OCI-LY7 (cell line): ENCODE data around the gene SNCAIP. TPM values are rescaled to one million over a fixed set of nuclear protein-coding genes. Genes with fewer than 3 reads are reported as not detected.

ENCODE experiments used
- BruUV-seq: library from RNA; stranded (reverse); fragments of 400-500 nt; replicated peaks from 2 replicates; lab custom pipeline; 2021; lab: Mats Ljungman, UMichigan
- CTCF ChIA-PET: fragments of 300-600 bp; sonication (Branson Sonifier 250); formaldehyde crosslinking; loops from one replicate; lab custom pipeline; 2022; ENCODE audit warnings: antibody characterized with exemption; ENCODE audit not compliant: unreplicated experiment; lab: Charles Lee
- POLR2A ChIA-PET: fragments of 300-600 bp; sonication (Branson Sonifier 250); formaldehyde crosslinking; loops from one replicate; lab custom pipeline; 2022; ENCODE audit warnings: antibody characterized with exemption; lab: Charles Lee
- DNase-seq: peaks from one replicate; pipeline ENCODE4 v3.0.0-alpha.2; 2015; ENCODE audit warnings: low spot score
- H2AFZ ChIP-seq: fragments of 200-600 bp; sonication (generic), shearing (Covaris generic); 2 replicates; pipeline ENCODE4 v1.6.1; 2014; ENCODE audit warnings: mild to moderate bottlenecking, antibody characterized with exemption, low read length, moderate library complexity
- H3K27ac ChIP-seq: fragments of 200-600 bp; sonication (generic); 2 replicates; pipeline ENCODE4 v1.5.1; 2014; ENCODE audit warnings: mixed run types, low read depth, mild to moderate bottlenecking, moderate library complexity, low read length, inconsistent platforms; ENCODE audit not compliant: poor library complexity, severe bottlenecking
- H3K36me3 ChIP-seq: fragments of 200-600 bp; sonication (generic); 2 replicates; pipeline ENCODE4 v1.6.1; 2014; ENCODE audit warnings: mild to moderate bottlenecking, antibody characterized with exemption, low read length, moderate library complexity, mixed read lengths; ENCODE audit not compliant: insufficient read depth
- H3K4me1 ChIP-seq: fragments of 200-600 bp; sonication (generic); 2 replicates; pipeline ENCODE4 v1.5.1; 2014; ENCODE audit warnings: mild to moderate bottlenecking, low read length; ENCODE audit not compliant: insufficient read depth, poor library complexity, severe bottlenecking
- H3K4me2 ChIP-seq: fragments of 200-600 bp; sonication (generic); 2 replicates; pipeline ENCODE4 v1.6.1; 2014; ENCODE audit warnings: mild to moderate bottlenecking, low read length
- H3K4me3 ChIP-seq: fragments of 200-600 bp; sonication (generic); 2 replicates; pipeline ENCODE4 v1.5.1; 2014; ENCODE audit warnings: mild to moderate bottlenecking, low read depth, low read length; ENCODE audit not compliant: poor library complexity, severe bottlenecking
- H3K79me2 ChIP-seq: fragments of 200-600 bp; sonication (generic); 2 replicates; pipeline ENCODE4 v1.6.1; 2016; ENCODE audit warnings: low read depth, mild to moderate bottlenecking, low read length, moderate library complexity, mixed read lengths; ENCODE audit not compliant: insufficient read depth
- H3K9me2 ChIP-seq: fragments of 200-600 bp; sonication (generic); 2 replicates; pipeline ENCODE4 v1.6.1; 2016; ENCODE audit warnings: mild to moderate bottlenecking, low read length, mixed read lengths; ENCODE audit not compliant: insufficient read depth
- H3K9me3 ChIP-seq: fragments of 200-600 bp; sonication (generic); 2 replicates; pipeline ENCODE4 v1.6.1; 2014; ENCODE audit warnings: mild to moderate bottlenecking, mixed run types, low read length, mixed read lengths
- H4K20me1 ChIP-seq: fragments of 200-600 bp; sonication (generic); 2 replicates; pipeline ENCODE4 v1.6.1; 2014; ENCODE audit warnings: mild to moderate bottlenecking, antibody characterized with exemption, low read length, moderate library complexity, mixed read lengths; ENCODE audit not compliant: insufficient read depth
- CTCF ChIP-seq: fragments of 200-600 bp; sonication (generic); conservative IDR thresholded peaks from 2 replicates; pipeline ENCODE4 v1.5.1; 2014; ENCODE audit warnings: mild to moderate bottlenecking, antibody characterized with exemption, low read length, moderate library complexity, mixed read lengths
- EZH2phosphoT487 ChIP-seq: fragments of 200-600 bp; sonication (generic); IDR thresholded peaks from 2 replicates; pipeline ENCODE4 v1.6.1; 2018; ENCODE audit warnings: low read depth, borderline replicate concordance, mild to moderate bottlenecking, mixed run types, antibody characterized with exemption, low read length, moderate library complexity, mixed read lengths
- intact Hi-C: fragments of 100-400 bp; cut with micrococcal nuclease; formaldehyde crosslinking; loops from one replicate; pipeline ENCODE4 v1.10.0; 2022; ENCODE audit not compliant: unreplicated experiment
- total RNA-seq, 2 experiments: library from RNA; depleted of rRNA in 1 of 2; stranded (reverse); fragments of >200 nt in 1 of 2; shearing (Covaris generic) in 1 of 2; gene quantifications; 2 replicates each; pipeline ENCODE4 v1.2.3, GENCODE V29; 2014 to 2022

The SNCAIP gene
- total RNA-seq, 2 experiments from 2014 or later, result not detected

- Histone ChIP-seq H3K4me1 (no peaks in the 10 kb centered on the region), H3K9me2 (no peaks in the 10 kb centered on the region), H3K27ac (no peak overlapping the region), H3K4me2 (no peak overlapping the region), H3K9me3 (no peaks in the 10 kb centered on the region), H3K4me3 (no peak overlapping the region), H2AFZ (no peak overlapping the region), H3K36me3 (no peaks in the 10 kb centered on the region), H4K20me1 (no peaks in the 10 kb centered on the region), H3K79me2 (no peaks in the 10 kb centered on the region)
- ChIA-PET POLR2A (interaction anchor here (0.9 kb wide), 1 partner anchor 1315 kb away, joined by 3 read pairs; no protein-coding TSS in a partner anchor), CTCF (no interaction called here)
- TF ChIP-seq CTCF, result no peak
- no peak for TF ChIP-seq EZH2phosphoT487
- intact Hi-C loops, result no loop called here
- no peak for DNase-seq
- no TSS peak for BruUV-seq
Observed at GRCh38 chr5:122413722-122414121, 101.7 kb downstream of the SNCAIP start.

- H3K9me3 ChIP-seq, result no peaks in the 10 kb centered on the region
- H3K4me1 ChIP-seq, result no peaks in the 10 kb centered on the region
- H3K27ac ChIP-seq, result no peak overlapping the region
- ChIA-PET POLR2A (no interaction called here), CTCF (no interaction called here)
- H3K9me2 ChIP-seq, result no peaks in the 10 kb centered on the region
- no peak for TF ChIP-seq EZH2phosphoT487
- peak; percentile 68 for TF ChIP-seq CTCF
- BruUV-seq, result no TSS peak
- H3K4me2 ChIP-seq, result no peak overlapping the region
- DNase-seq, result peak; percentile 29
- H4K20me1 ChIP-seq, result no peaks in the 10 kb centered on the region
- intact Hi-C loops, result loop anchor here (1.0 kb wide), 1 partner anchor 220 kb away; no protein-coding TSS in a partner anchor
- no peak overlapping the region for H2AFZ ChIP-seq
- no peaks in the 10 kb centered on the region for H3K36me3 ChIP-seq
- H3K4me3 ChIP-seq, result no peak overlapping the region
- no peaks in the 10 kb centered on the region for H3K79me2 ChIP-seq
Observed at GRCh38 chr5:122415030-122415800, 103.2 kb downstream of the SNCAIP start.

- TF ChIP-seq CTCF (0 out of 2 replicates have a peak, but pooled peaks have one; percentile 26), EZH2phosphoT487 (no peak)
- intact Hi-C loops, result loop anchor here (1.0 kb wide), 1 partner anchor 220 kb away; no protein-coding TSS in a partner anchor
- no TSS peak for BruUV-seq
- Histone ChIP-seq H2AFZ (no peak overlapping the region), H3K9me2 (no peaks in the 10 kb centered on the region), H3K79me2 (no peaks in the 10 kb centered on the region), H4K20me1 (no peaks in the 10 kb centered on the region), H3K27ac (no peak overlapping the region), H3K36me3 (no peaks in the 10 kb centered on the region), H3K4me3 (no peak overlapping the region), H3K9me3 (no peaks in the 10 kb centered on the region), H3K4me2 (no peak overlapping the region), H3K4me1 (no peaks in the 10 kb centered on the region)
- no peak for DNase-seq
- ChIA-PET POLR2A (no interaction called here), CTCF (no interaction called here)
Observed at GRCh38 chr5:122415801-122416120, 103.7 kb downstream of the SNCAIP start.
